NCI-H2171 (cell line): ENCODE data around the gene ZSWIM9.
"Not testable (repeated sequence)": the region's sequence is repeated elsewhere in the genome, so short reads cannot be mapped to it uniquely, and the experiment has no call there.

Source experiments
- DNase-seq: peaks from one replicate; lab custom pipeline; 2025; lab: John Stamatoyannopoulos, UW

Gene ZSWIM9

GRCh38 chr19:48218997-48219396, 48.5 kb downstream of the ZSWIM9 start:
- DNase-seq: no peak

DNA sequence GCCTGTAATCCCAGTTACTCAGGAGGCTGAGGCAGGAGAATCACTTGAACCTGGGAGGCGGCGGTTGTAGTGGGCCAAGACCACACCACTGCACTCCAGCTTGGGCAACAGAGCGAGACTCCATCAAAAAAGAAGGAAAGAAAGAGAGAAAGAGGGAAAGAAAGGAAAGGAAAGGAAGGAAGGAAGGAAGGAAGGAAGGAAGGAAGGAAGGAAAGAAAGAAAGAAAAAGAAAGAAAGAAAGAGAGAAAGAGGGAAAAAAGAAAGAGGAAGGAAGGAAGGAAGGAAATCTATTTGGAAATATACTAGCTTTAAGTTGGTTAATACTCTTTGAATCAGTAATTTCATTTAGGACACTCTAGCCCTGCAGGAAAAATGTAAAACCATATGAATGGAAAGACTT, 50.3 kb downstream of the ZSWIM9 start:
- not testable (repeated sequence) for DNase-seq

GRCh38 chr19:48221628-48222027, 51.1 kb downstream of the ZSWIM9 start:
- DNase-seq: no peak

DNA sequence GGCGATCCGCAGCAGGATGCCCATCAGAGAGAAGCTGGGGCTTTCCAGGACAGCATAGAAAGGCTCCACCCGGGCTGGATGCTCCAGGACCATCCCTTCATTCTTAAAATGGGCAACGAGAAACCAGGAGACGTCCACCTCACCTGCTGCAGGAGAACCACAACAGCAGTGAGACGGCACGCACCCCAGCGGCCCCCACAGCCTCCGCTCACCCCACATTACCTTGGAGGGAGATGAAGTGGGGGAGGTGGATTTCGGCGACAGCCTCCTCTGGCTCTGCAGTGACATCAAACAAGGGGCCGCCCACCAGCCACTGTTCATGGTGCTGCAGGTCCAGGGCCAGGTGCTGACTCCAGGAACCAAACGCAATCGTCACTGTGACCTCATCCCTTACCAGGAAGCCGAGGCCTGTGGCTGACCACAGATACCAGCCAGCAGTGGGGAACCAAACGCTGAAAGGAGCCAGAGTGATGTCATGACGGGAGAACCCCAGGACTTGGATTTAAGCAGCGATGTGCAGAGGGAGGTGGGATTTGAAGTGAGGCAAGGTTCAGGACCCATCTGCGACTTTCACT, 60.2 kb downstream of the ZSWIM9 start:
- DNase-seq: no peak

DNA sequence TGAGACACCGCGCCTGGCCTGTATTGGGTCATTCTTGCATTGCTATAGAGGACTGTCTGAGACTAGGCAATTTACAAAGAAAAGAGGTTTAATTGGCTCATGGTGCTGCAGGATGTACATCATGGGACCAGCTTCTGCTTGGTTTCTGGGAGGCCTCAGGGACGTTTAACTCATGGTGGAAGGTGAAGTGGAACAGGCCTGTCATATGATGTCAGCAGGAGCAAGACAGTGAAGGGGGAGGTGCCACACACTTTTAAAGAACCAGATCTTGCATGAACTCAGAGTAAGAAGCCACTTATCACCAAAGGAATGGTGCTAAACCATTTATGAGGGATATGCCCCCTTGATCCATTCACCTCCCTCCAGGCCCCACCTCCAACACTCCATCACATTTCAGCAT, 66.6 kb downstream of the ZSWIM9 start:
- no peak for DNase-seq

- no peak for DNase-seq
Measured at GRCh38 chr19:48239120-48239519, 68.6 kb downstream of the ZSWIM9 start.

GRCh38 chr19:48239582-48240141, 69.2 kb downstream of the ZSWIM9 start:
- DNase-seq: no peak

GRCh38 chr19:48241771-48242170, 71.3 kb downstream of the ZSWIM9 start:
- DNase-seq: not testable (repeated sequence)

DNA sequence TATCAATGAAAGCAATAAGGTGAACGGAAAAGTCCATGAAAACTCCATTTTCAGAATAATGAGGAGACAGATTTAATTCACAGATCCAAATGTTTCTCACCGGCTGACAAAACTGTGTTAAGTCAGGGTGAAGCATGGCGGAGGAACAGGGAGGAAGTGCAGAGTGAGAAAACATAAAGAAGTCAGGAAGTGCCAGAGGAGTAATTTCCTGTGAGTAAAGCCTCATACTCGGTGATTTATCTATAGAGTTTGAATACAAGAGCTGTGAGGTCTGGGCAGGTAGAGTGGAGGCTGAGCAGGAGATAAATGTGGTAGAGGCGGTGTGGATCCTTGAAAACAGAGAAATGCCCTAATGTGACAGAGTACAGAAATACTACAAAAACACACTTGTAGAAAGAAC, 73.8 kb downstream of the ZSWIM9 start:
- DNase-seq: no peak

DNA sequence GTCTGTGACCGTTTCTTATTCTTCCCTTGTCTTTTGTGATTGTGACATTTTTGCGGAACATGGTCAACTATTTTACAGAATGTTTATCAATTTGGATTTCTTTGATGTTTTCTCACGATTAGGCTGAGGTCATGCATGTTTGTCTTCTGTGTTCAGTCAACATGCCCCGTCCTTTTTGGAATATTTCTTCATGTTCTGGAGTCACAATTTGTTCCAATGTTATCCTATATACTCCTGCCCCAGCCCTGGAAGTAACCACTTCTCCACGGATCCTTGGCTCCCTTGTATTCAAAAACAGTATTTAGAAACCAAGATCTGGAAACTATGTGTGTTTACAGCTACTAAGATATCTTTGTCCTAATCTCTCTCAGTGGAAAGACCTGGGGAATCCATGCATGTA, 75.6 kb downstream of the ZSWIM9 start:
- DNase-seq: no peak

GRCh38 chr19:48247212-48247611, 76.7 kb downstream of the ZSWIM9 start:
- no peak for DNase-seq
